Activated B cell treated with CpG ODN at 0.5 μM for 24 hours (primary cell): ENCODE data around the gene STK11IP. TPM values are rescaled to one million over a fixed set of nuclear protein-coding genes. Genes with fewer than 3 reads are reported as not detected.
A peak's percentile ranks its signal among the peaks of the same experiment; 100 is the strongest.

ENCODE experiments used
- ATAC-seq: fragments of 200-7000 bp; cut with Tn5 transposase; one replicate; pipeline ENCODE4 v1.10.0; 2021; ENCODE audit warnings: low read depth, mild to moderate bottlenecking, moderate library complexity
- CTCF ChIA-PET: fragments of 350-600 bp; sonication (Branson Sonifier 250); formaldehyde crosslinking; loops from one replicate; lab custom pipeline; 2021; ENCODE audit warnings: antibody characterized with exemption; lab: Charles Lee
- POLR2A ChIA-PET: fragments of 350-600 bp; sonication (Branson Sonifier 250); formaldehyde crosslinking; loops from one replicate; lab custom pipeline; 2021; ENCODE audit warnings: antibody characterized with exemption; lab: Charles Lee
- DNase-seq: peaks from one replicate; pipeline ENCODE4 v3.0.0; 2022
- H3K27ac Mint-ChIP-seq: one replicate; pipeline ENCODE4 v1.8.0; 2020; ENCODE audit warnings: mixed read lengths
- H3K27me3 Mint-ChIP-seq: one replicate; pipeline ENCODE4 v1.8.0; 2021; ENCODE audit warnings: mixed read lengths
- H3K36me3 Mint-ChIP-seq: one replicate; pipeline ENCODE4 v1.8.0; 2021; ENCODE audit warnings: low read depth, mixed read lengths
- H3K4me1 Mint-ChIP-seq: one replicate; pipeline ENCODE4 v1.8.0; 2021; ENCODE audit warnings: mixed read lengths
- H3K4me3 Mint-ChIP-seq: one replicate; pipeline ENCODE4 v1.8.0; 2020; ENCODE audit warnings: mild to moderate bottlenecking, mixed read lengths
- H3K9me3 Mint-ChIP-seq: one replicate; pipeline ENCODE4 v1.8.0; 2020; ENCODE audit warnings: mixed read lengths
- intact Hi-C: fragments of 100-400 bp; cut with micrococcal nuclease; formaldehyde crosslinking; loops from one replicate; pipeline ENCODE4 v1.15.1; 2024
- total RNA-seq: library from RNA; stranded (reverse); gene quantifications from 2 replicates; pipeline ENCODE4 v1.2.3, GENCODE V29; 2022
- TF ChIP-seq, protein P1 (sequence below): fragments of 200-600 bp; IDR thresholded peaks from one replicate; pipeline ENCODE4 v1.8.0; 2022; ENCODE audit warnings: antibody characterized with exemption, mild to moderate bottlenecking

Gene STK11IP
- total RNA-seq, 1 donor from 2014 or later, result 53.6 TPM

DNA sequence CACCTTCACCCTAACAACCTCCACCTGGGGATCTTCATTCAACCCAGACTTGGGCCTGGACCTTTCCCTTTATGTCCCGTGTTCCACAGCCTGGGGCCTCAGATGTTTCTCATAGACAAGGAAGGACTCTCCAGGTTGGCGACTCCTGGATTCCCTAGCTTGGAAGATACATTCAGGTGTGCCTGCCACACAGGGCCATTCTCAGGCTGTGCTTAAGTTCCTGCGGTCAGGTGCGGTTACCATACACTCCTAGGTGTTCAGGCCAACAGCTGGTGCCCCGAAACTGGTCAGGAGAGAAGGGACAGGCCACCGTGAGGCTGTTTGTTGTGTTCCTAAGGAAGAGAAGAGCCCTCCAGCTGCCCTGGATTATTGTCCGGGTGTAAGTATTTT is 45.4 kb downstream of the STK11IP start:
- H3K27ac Mint-ChIP-seq, result peak overlapping the region; percentile 13
- H3K4me3 Mint-ChIP-seq, result no peak overlapping the region
- CTCF ChIA-PET, result interaction anchor here (0.6 to 3.0 kb wide), 9 partner anchors 11 to 241 kb away, joined by 3 to 23 read pairs (median 3); partner anchors contain the start of genes CHPF and TMEM198
- H3K36me3 Mint-ChIP-seq, result no peaks in the 10 kb centered on the region
- H3K9me3 Mint-ChIP-seq, result no peaks in the 10 kb centered on the region
- intact Hi-C loops, result loop anchor here (2.0 to 5.0 kb wide), 3 partner anchors 42 to 256 kb away; partner anchors contain the start of genes DNPEP and GMPPA
- DNase-seq (no peak), ATAC-seq (no peak)
- peaks cover 15% of the 10 kb centered on the region for H3K4me1 Mint-ChIP-seq
- TF ChIP-seq, protein P1, sequence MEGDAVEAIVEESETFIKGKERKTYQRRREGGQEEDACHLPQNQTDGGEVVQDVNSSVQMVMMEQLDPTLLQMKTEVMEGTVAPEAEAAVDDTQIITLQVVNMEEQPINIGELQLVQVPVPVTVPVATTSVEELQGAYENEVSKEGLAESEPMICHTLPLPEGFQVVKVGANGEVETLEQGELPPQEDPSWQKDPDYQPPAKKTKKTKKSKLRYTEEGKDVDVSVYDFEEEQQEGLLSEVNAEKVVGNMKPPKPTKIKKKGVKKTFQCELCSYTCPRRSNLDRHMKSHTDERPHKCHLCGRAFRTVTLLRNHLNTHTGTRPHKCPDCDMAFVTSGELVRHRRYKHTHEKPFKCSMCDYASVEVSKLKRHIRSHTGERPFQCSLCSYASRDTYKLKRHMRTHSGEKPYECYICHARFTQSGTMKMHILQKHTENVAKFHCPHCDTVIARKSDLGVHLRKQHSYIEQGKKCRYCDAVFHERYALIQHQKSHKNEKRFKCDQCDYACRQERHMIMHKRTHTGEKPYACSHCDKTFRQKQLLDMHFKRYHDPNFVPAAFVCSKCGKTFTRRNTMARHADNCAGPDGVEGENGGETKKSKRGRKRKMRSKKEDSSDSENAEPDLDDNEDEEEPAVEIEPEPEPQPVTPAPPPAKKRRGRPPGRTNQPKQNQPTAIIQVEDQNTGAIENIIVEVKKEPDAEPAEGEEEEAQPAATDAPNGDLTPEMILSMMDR, result no peak
- peaks cover 24% of the 10 kb centered on the region for H3K27me3 Mint-ChIP-seq
- POLR2A ChIA-PET, result interaction anchor here (1.0 kb wide), 1 partner anchor 9 kb away, joined by 4 read pairs; no protein-coding TSS in a partner anchor

DNA sequence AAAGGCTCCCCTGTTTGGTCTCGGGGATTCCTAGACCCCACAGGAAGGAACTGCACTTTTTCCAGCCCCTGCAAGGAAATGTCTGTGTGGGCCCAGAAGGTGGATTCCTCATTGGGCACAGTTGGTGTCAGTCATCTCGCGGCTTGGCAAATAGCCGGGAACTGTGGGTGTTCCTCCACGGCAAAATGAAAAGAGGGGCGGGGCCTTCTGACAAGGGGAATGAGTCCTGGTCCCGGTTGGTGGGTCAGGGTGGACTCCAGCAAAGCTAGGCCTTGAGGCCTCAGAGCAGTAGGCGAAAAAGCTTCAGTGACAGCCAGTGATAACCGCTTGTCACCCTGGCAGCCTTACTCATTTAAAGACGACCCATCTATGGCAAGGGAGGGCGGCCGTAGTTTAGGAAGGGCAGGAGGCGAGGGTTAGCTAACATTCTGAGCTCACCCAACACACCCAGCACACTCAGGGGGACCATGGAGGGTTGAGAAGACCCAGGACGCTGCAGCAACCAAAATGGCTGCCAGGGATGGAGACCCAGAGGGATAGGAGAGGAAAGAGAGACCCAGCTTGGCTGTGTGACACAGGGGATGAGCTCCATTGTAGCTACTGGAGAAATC is 46.2 kb downstream of the STK11IP start:
- intact Hi-C loops, result loop anchor here (2.0 to 5.0 kb wide), 3 partner anchors 41 to 257 kb away; partner anchors contain the start of genes DNPEP and GMPPA
- Mint-ChIP-seq H3K4me3 (no peak overlapping the region), H3K27ac (no peak overlapping the region), H3K9me3 (no peaks in the 10 kb centered on the region), H3K36me3 (no peaks in the 10 kb centered on the region), H3K27me3 (peaks cover 29% of the 10 kb centered on the region), H3K4me1 (peaks cover 15% of the 10 kb centered on the region)
- ChIA-PET POLR2A (no interaction called here), CTCF (interaction anchor here (1.1 to 3.0 kb wide), 4 partner anchors 12 to 148 kb away, joined by 3 to 23 read pairs (median 5); partner anchors contain the start of genes CHPF and TMEM198)
- TF ChIP-seq, protein P1, result no peak
- no peak for DNase-seq
- ATAC-seq, result no peak

DNA sequence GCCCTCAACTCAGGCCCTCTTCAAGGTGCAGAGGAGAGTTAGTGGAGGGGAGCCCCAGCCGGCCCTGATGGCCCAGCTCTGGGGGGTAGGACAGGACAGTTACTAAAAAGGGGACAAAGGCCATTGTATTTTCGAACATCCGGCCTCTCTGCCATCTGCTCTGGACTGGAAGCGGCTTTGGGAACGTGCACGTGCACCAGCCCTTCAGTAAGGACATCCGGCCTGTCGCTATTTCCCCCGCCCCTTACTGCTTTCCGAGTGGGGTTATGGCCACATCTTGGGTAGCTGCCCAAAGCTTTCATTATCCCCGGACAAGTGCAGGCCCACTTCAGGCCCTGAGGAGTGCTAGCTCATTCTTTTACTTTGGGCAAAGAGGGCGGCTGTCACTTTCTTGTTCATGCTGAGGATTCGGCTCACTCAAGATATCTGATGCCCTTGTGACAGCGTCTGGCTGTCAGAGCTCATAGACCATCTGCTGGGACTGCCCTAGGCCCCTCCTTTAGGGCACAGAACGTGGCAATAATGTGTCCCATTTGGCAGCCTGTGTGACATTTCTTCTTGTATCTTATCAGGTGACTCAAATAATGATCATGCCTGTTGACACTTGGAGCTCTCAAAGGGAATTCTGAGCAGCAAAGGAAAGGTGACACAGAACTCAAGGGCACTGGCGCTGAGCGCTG is 47.3 kb downstream of the STK11IP start:
- Mint-ChIP-seq H3K27me3 (peaks cover 31% of the 10 kb centered on the region), H3K36me3 (no peaks in the 10 kb centered on the region), H3K4me1 (peaks cover 15% of the 10 kb centered on the region), H3K27ac (no peak overlapping the region), H3K4me3 (no peak overlapping the region), H3K9me3 (no peaks in the 10 kb centered on the region)
- no peak for DNase-seq
- CTCF ChIA-PET, result no interaction called here
- no peak for ATAC-seq
- intact Hi-C loops, result loop anchor here (5.0 kb wide), 1 partner anchor 258 kb away; the partner anchor contains the start of gene DNPEP
- TF ChIP-seq, protein P1, result no peak
- POLR2A ChIA-PET, result no interaction called here

- H3K4me3 Mint-ChIP-seq, result no peak overlapping the region
- H3K4me1 Mint-ChIP-seq, result peaks cover 15% of the 10 kb centered on the region
- H3K36me3 Mint-ChIP-seq, result no peaks in the 10 kb centered on the region
- CTCF ChIA-PET, result no interaction called here
- no peaks in the 10 kb centered on the region for H3K9me3 Mint-ChIP-seq
- H3K27me3 Mint-ChIP-seq, result peaks cover 31% of the 10 kb centered on the region
- TF ChIP-seq, protein P1, result no peak
- intact Hi-C loops, result no loop called here
- DNase-seq (no peak), ATAC-seq (no peak)
- POLR2A ChIA-PET, result no interaction called here
- H3K27ac Mint-ChIP-seq, result no peak overlapping the region
Observed at GRCh38 chr2:219645631-219646527, 48.2 kb downstream of the STK11IP start.
